A549 (cell line): ENCODE results near the gene RECK. TPM values are rescaled to one million over a fixed set of nuclear protein-coding genes. Genes with fewer than 3 reads are reported as not detected.

ENCODE experiments used
- ATAC-seq, 2 experiments: fragments of 200-7000 bp in 1 of 2; fragments of >200 bp in 1 of 2; cut with Nextera tagmentation in 1 of 2; cut with Tn5 transposase in 1 of 2; 3 replicates each; pipeline versions ENCODE4 v1.8.0 to v1.9.1; 2018 to 2020; ENCODE audit warnings: mild to moderate bottlenecking in 1 of 2, moderate library complexity in 1 of 2
- CTCF ChIA-PET: fragments of 300-600 bp; sonication (Branson Sonifier 250); formaldehyde crosslinking; extraction: SDS; loops from one replicate; lab custom pipeline; 2021; ENCODE audit warnings: antibody characterized with exemption, inconsistent platforms; lab: Yijun Ruan, JAX
- POLR2A ChIA-PET: fragments of 350-600 bp; formaldehyde crosslinking; extraction: SDS; loops from one replicate; lab custom pipeline; 2021; ENCODE audit warnings: antibody characterized with exemption, inconsistent platforms; lab: Yijun Ruan, JAX
- DNase-seq, 2 experiments: peaks; one replicate each; pipeline versions ENCODE4 v3.0.0 to v3.0.0-alpha.2; 2011 to 2016; ENCODE audit warnings: low read depth in 1 of 2, low spot score in 1 of 2
- FAIRE-seq: peaks from 2 replicates; lab custom pipeline; 2011; peaks lifted over from hg19 to GRCh38; lab: Jason Lieb, UNC
- H3K27ac ChIP-seq, 2 experiments: fragments of >200 bp; sonication (Bioruptor Twin); formaldehyde crosslinking; 3 replicates each; pipeline ENCODE4 v1.5.1; 2016 to 2017
- H3K4me1 ChIP-seq: fragments of >200 bp; sonication (Bioruptor Twin); formaldehyde crosslinking; 3 replicates; pipeline ENCODE4 v1.6.1; 2016
- H3K4me2 ChIP-seq: fragments of >200 bp; sonication (Bioruptor Twin); formaldehyde crosslinking; 3 replicates; pipeline ENCODE4 v1.6.1; 2016
- H3K4me3 ChIP-seq: fragments of >200 bp; sonication (Bioruptor Twin); formaldehyde crosslinking; 3 replicates; pipeline ENCODE4 v1.5.1; 2016
- H3K9me3 ChIP-seq: fragments of >200 bp; sonication (Bioruptor Twin); formaldehyde crosslinking; 3 replicates; pipeline ENCODE4 v1.6.1; 2016
- CHD2 ChIP-seq: fragments of 150-350 bp; IDR thresholded peaks from 2 replicates; pipeline ENCODE4 v1.6.1; 2014; ENCODE audit warnings: low read length; ENCODE audit not compliant: partially characterized antibody
- EHF ChIP-seq: fragments of 250-450 bp; sonication (Bioruptor Pico); IDR thresholded peaks from 2 replicates; pipeline ENCODE4 v1.5.0; 2020; ENCODE audit warnings: mild to moderate bottlenecking
- EHMT2 ChIP-seq: fragments of 200-600 bp; sonication (generic); IDR thresholded peaks from 2 replicates; pipeline ENCODE4 v1.6.1; 2016; ENCODE audit warnings: antibody characterized with exemption, low read depth, mild to moderate bottlenecking, moderate library complexity
- FOXS1 ChIP-seq: fragments of 250-450 bp; sonication (Bioruptor Pico); IDR thresholded peaks from 2 replicates; pipeline ENCODE4 v1.5.0; 2020; ENCODE audit warnings: mild to moderate bottlenecking, moderate library complexity
- HOXB13 ChIP-seq: fragments of 250-450 bp; sonication (Bioruptor Pico); IDR thresholded peaks from 2 replicates; pipeline ENCODE4 v1.5.0; 2020; ENCODE audit warnings: low read depth, mild to moderate bottlenecking, moderate library complexity
- JUN ChIP-seq, 2 experiments: fragments of >200 bp; sonication (Bioruptor Twin); formaldehyde crosslinking; IDR thresholded peaks; 2 replicates in 1 of 2; 3 replicates in 1 of 2; pipeline ENCODE4 v1.6.1; 2016 to 2017
- JUNB ChIP-seq: fragments of >200 bp; sonication (Bioruptor Twin); formaldehyde crosslinking; IDR thresholded peaks from 2 replicates; pipeline ENCODE4 v1.6.1; 2016
- NPAS2 ChIP-seq: fragments of 250-450 bp; sonication (Bioruptor Pico); IDR thresholded peaks from 2 replicates; pipeline ENCODE4 v1.8.0; 2022; ENCODE audit warnings: mild to moderate bottlenecking, moderate library complexity, borderline replicate concordance
- NR3C1 ChIP-seq: fragments of >200 bp; sonication (Bioruptor Twin); formaldehyde crosslinking; IDR thresholded peaks from 3 replicates; pipeline ENCODE4 v1.6.1; 2017
- PHF8 ChIP-seq: fragments of 200-600 bp; sonication (generic); IDR thresholded peaks from 2 replicates; pipeline ENCODE4 v1.6.1; 2016; ENCODE audit warnings: low read depth, mild to moderate bottlenecking, antibody characterized with exemption, moderate library complexity, borderline replicate concordance
- RFX5 ChIP-seq: fragments of 450-650 bp; IDR thresholded peaks from 2 replicates; pipeline ENCODE4 v1.7.1; 2014; ENCODE audit warnings: antibody characterized with exemption, mild to moderate bottlenecking, moderate library complexity
- RNF2 ChIP-seq: fragments of 200-600 bp; sonication (generic); IDR thresholded peaks from 2 replicates; pipeline ENCODE4 v1.6.1; 2016; ENCODE audit warnings: low read depth, mild to moderate bottlenecking, antibody characterized with exemption, moderate library complexity, borderline replicate concordance
- TP53 ChIP-seq: fragments of 250-450 bp; sonication (Bioruptor Pico); IDR thresholded peaks from 2 replicates; pipeline ENCODE4 v1.5.0; 2021; ENCODE audit warnings: mild to moderate bottlenecking, moderate library complexity
- ZFP36 ChIP-seq: fragments of 450-650 bp; IDR thresholded peaks from 2 replicates; pipeline ENCODE4 v1.6.1; 2014; ENCODE audit warnings: borderline replicate concordance; ENCODE audit not compliant: partially characterized antibody
- ZSCAN20 ChIP-seq: fragments of 250-450 bp; sonication (Bioruptor Pico); IDR thresholded peaks from 2 replicates; pipeline ENCODE4 v1.8.0; 2022; ENCODE audit warnings: mild to moderate bottlenecking, moderate library complexity
- WGBS: methylation state at CpG from one replicate; pipeline ENCODE4 v1.1.6; 2017; ENCODE audit errors: missing lambda C conversion rate; 5-methylcytosine and 5-hydroxymethylcytosine counted together
- polyA plus RNA-seq, 4 experiments: library from polyadenylated mRNA; depleted of rRNA in 3 of 4; stranded (reverse); fragments of >200 nt; fragmentation: RNase III in 1 of 4; extraction: RNeasy Plus Mini Kit Qiagen cat#74134 plus additional on column Dnase treatment in 1 of 4; gene quantifications; 2 replicates in 3 of 4; 3 replicates in 1 of 4; pipeline ENCODE4 v1.2.3, GENCODE V29; 2011 to 2017
- TF ChIP-seq, protein P1 (sequence below): fragments of 250-450 bp; sonication (Bioruptor Pico); IDR thresholded peaks from 2 replicates; pipeline ENCODE4 v1.5.0; 2021; ENCODE audit warnings: mild to moderate bottlenecking, moderate library complexity, borderline replicate concordance
- TF ChIP-seq, protein P2 (sequence below): fragments of 200-600 bp; sonication (generic); IDR thresholded peaks from 2 replicates; pipeline ENCODE4 v1.6.1; 2016; ENCODE audit warnings: antibody characterized with exemption, mild to moderate bottlenecking, moderate library complexity

RECK gene
- polyA plus RNA-seq, 2 of the 4 experiments (the other 2 are of a cell fraction) = 5.0 to 8.7 TPM

DNA sequence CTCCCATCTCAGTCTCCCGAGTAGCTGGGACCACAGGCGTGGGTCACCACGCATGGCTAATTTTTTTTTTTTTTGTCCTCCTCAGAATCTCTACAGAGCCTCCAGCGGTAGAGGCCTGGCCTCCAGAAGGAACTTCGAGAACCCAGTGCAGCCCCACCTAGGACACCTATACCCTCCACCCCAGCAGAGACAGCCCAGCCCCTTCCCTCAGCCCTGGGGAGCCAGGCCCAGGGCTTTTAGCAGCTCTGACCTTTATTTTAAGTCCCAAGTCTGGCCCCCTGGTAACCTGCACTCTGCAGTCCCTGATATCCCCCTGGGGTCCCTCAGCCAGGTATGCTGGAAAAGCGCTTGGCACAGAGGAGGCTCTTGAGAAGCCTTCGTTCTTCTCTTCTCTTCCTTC lies 105.0 kb downstream of the RECK start:
- no peak for FAIRE-seq
- POLR2A ChIA-PET = no interaction called here
- CTCF ChIA-PET = interaction anchor here (0.6 to 9.9 kb wide), 18 partner anchors 9 to 353 kb away, joined by 3 to 176 read pairs (median 4); partner anchors contain the start of gene CCIN
- no peak for ATAC-seq
- TF ChIP-seq RNF2 (no peak), EHF (CRISPR knock-in tag) (no peak), HOXB13 (CRISPR knock-in tag) (no peak), JUN (IDR thresholded peaks at IDR 0.05) (no peak), NR3C1 (no peak), ZSCAN20 (no peak), NPAS2 (CRISPR knock-in tag) (no peak), EHMT2 (no peak), CHD2 (no peak), FOXS1 (CRISPR knock-in tag) (no peak), JUNB (no peak)
- TF ChIP-seq, protein P1, sequence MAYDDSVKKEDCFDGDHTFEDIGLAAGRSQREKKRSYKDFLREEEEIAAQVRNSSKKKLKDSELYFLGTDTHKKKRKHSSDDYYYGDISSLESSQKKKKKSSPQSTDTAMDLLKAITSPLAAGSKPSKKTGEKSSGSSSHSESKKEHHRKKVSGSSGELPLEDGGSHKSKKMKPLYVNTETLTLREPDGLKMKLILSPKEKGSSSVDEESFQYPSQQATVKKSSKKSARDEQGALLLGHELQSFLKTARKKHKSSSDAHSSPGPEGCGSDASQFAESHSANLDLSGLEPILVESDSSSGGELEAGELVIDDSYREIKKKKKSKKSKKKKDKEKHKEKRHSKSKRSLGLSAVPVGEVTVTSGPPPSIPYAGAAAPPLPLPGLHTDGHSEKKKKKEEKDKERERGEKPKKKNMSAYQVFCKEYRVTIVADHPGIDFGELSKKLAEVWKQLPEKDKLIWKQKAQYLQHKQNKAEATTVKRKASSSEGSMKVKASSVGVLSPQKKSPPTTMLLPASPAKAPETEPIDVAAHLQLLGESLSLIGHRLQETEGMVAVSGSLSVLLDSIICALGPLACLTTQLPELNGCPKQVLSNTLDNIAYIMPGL (CRISPR knock-in tag) = no peak
- TF ChIP-seq, protein P2, sequence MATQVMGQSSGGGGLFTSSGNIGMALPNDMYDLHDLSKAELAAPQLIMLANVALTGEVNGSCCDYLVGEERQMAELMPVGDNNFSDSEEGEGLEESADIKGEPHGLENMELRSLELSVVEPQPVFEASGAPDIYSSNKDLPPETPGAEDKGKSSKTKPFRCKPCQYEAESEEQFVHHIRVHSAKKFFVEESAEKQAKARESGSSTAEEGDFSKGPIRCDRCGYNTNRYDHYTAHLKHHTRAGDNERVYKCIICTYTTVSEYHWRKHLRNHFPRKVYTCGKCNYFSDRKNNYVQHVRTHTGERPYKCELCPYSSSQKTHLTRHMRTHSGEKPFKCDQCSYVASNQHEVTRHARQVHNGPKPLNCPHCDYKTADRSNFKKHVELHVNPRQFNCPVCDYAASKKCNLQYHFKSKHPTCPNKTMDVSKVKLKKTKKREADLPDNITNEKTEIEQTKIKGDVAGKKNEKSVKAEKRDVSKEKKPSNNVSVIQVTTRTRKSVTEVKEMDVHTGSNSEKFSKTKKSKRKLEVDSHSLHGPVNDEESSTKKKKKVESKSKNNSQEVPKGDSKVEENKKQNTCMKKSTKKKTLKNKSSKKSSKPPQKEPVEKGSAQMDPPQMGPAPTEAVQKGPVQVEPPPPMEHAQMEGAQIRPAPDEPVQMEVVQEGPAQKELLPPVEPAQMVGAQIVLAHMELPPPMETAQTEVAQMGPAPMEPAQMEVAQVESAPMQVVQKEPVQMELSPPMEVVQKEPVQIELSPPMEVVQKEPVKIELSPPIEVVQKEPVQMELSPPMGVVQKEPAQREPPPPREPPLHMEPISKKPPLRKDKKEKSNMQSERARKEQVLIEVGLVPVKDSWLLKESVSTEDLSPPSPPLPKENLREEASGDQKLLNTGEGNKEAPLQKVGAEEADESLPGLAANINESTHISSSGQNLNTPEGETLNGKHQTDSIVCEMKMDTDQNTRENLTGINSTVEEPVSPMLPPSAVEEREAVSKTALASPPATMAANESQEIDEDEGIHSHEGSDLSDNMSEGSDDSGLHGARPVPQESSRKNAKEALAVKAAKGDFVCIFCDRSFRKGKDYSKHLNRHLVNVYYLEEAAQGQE = no peak
- no peak overlapping the region for H3K4me2 ChIP-seq
- H3K4me1 ChIP-seq = peaks cover 12% of the 10 kb centered on the region; the same call in 1 of the 3 replicates
- no peak for DNase-seq
- peaks cover 12% of the 10 kb centered on the region; the same call in 2 of the 3 replicates for H3K9me3 ChIP-seq
- no peak overlapping the region for H3K4me3 ChIP-seq
- 90% methylated on average over 7 of the region's 7 CpGs for WGBS
- no peak overlapping the region for H3K27ac ChIP-seq

DNA sequence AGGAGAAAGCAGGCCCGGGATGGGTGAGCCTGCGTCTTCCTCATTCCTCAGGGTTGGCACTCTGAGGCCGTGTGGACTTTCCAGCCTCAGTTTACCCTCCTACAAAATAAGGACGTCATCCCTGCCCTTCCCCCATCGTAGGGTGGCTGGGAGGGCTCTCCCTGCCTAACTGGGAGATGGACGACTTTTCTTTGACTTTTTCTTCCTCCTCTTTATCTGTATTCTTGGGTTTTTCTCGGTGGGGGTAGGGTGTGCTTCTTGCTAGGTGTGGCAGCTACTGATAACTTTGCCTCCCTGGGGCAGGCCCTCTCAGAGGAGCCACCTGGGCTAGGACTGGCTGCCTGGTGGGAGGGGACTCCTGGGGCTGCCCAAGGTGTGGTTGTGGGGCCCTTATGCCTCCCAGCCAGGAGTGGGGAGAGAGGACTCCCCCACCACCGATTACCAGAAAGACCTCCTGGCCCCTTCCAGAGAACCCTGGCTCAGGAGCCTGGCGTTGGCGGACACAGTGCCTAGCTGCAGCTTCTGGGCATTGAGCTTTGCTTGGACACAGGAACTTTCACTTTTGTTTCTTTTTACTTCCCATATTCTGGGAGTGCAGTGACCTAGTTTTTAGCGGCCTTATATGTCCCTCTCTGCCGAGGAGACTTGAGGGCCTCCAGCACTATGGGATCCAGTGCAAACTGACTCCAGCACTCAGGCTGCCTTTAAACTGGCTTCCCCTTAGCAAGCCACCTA lies 106.0 kb downstream of the RECK start:
- POLR2A ChIA-PET = no interaction called here
- no peak overlapping the region for H3K4me2 ChIP-seq
- WGBS = 68% methylated on average over 12 of the region's 12 CpGs
- H3K27ac ChIP-seq = peak overlapping the region in 1 of 2 experiments; percentile 43; a peak in 1 of 6 replicates
- DNase-seq (no peak), ATAC-seq (no peak), FAIRE-seq (no peak)
- peaks cover 12% of the 10 kb centered on the region; the same call in 2 of the 3 replicates for H3K9me3 ChIP-seq
- H3K4me1 ChIP-seq = peaks cover 7% of the 10 kb centered on the region; the same call in 1 of the 3 replicates
- H3K4me3 ChIP-seq = no peak overlapping the region
- CTCF ChIA-PET = interaction anchor here (0.7 to 9.9 kb wide), 11 partner anchors 8 to 121 kb away, joined by 3 to 176 read pairs (median 8); partner anchors contain the start of genes CCIN and CLTA
- TF ChIP-seq TP53 = no peak
- no peak for TF ChIP-seq HOXB13 (CRISPR knock-in tag)

DNA sequence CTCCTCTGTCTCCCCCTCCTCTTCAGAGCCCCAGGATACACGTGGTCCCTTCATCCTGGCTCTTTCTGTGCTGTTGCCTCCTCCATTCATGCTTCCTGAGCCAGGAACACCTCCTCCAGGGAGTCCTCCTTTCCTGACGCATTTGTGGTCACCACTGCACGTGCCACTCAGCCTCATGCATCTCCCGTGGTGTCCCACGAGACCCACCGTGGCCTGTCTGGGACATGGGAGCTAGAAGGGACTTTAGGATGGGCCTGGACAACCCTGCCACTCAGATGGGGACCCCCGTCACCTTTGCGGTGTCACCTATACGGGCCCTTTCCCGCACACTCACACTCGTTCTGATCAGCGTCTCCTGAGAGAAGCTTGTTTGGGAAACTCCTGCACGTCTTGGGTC lies 106.5 kb downstream of the RECK start:
- POLR2A ChIA-PET = no interaction called here
- no peak for TF ChIP-seq EHMT2
- TF ChIP-seq NR3C1 = no peak
- TF ChIP-seq CHD2 = no peak
- no peak for TF ChIP-seq PHF8
- TF ChIP-seq ZFP36 = peak; percentile 53
- TF ChIP-seq RFX5 = no peak
- no peak for TF ChIP-seq HOXB13 (CRISPR knock-in tag)
- H3K4me2 ChIP-seq = no peak overlapping the region
- no peak for DNase-seq
- no peak for FAIRE-seq
- 0 out of 6 replicates have a peak overlapping the region, but pooled peaks of 1 of the 2 experiments have one; percentile 43 for H3K27ac ChIP-seq
- H3K9me3 ChIP-seq = peaks cover 12% of the 10 kb centered on the region; the same call in 2 of the 3 replicates
- WGBS = 79% methylated on average over 13 of the region's 13 CpGs
- peaks cover 13% of the 10 kb centered on the region for H3K4me1 ChIP-seq
- CTCF ChIA-PET = interaction anchor here (1.0 to 9.9 kb wide), 9 partner anchors 19 to 197 kb away, joined by 3 to 176 read pairs (median 4); partner anchors contain the start of genes CCIN and CLTA
- no peak overlapping the region for H3K4me3 ChIP-seq
- no peak for ATAC-seq
